PC-3 (cell line): ENCODE data around the gene RGS11.

ENCODE experiments used
- EZH2 ChIP-seq: fragments of 300-600 bp; sonication (generic); IDR thresholded peaks from one replicate; pipeline ENCODE4 v1.6.1; 2017; ENCODE audit warnings: antibody characterized with exemption, mild to moderate bottlenecking, low read length; ENCODE audit not compliant: unreplicated experiment
- EZH2phosphoT487 ChIP-seq: fragments of 300-600 bp; sonication (generic); IDR thresholded peaks from 2 replicates; pipeline ENCODE4 v1.6.1; 2018; ENCODE audit warnings: mild to moderate bottlenecking, antibody characterized with exemption, low read length, borderline replicate concordance
- TF ChIP-seq, protein P1 (sequence below): fragments of 300-600 bp; sonication (generic); conservative IDR thresholded peaks from 2 replicates; pipeline ENCODE4 v1.5.1; 2017; ENCODE audit warnings: antibody characterized with exemption, low read depth, mild to moderate bottlenecking, low read length

- TF ChIP-seq, protein P1, sequence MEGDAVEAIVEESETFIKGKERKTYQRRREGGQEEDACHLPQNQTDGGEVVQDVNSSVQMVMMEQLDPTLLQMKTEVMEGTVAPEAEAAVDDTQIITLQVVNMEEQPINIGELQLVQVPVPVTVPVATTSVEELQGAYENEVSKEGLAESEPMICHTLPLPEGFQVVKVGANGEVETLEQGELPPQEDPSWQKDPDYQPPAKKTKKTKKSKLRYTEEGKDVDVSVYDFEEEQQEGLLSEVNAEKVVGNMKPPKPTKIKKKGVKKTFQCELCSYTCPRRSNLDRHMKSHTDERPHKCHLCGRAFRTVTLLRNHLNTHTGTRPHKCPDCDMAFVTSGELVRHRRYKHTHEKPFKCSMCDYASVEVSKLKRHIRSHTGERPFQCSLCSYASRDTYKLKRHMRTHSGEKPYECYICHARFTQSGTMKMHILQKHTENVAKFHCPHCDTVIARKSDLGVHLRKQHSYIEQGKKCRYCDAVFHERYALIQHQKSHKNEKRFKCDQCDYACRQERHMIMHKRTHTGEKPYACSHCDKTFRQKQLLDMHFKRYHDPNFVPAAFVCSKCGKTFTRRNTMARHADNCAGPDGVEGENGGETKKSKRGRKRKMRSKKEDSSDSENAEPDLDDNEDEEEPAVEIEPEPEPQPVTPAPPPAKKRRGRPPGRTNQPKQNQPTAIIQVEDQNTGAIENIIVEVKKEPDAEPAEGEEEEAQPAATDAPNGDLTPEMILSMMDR, result no peak
- TF ChIP-seq EZH2, result no peak
- TF ChIP-seq EZH2phosphoT487, result no peak
Measured at GRCh38 chr16:317583-317982, 41.8 kb upstream of the RGS11 start.
